Stomach (tissue), 9 donors: ENCODE results near the gene AGAP1. TPM values are rescaled to one million over a fixed set of nuclear protein-coding genes. Genes with fewer than 3 reads are reported as not detected.

Source experiments
- DNase-seq, 2 donors: peaks; one replicate each; pipeline versions ENCODE4 v3.0.0 to v3.0.0-alpha.2; 2013 to 2019
- H3K27ac ChIP-seq, 5 donors: fragments of 200-600 bp in 4 of 5; sonication (generic) in 4 of 5; one replicate each; pipeline ENCODE4 v1.5.1; 2013 to 2019; ENCODE audit warnings: mild to moderate bottlenecking in 1 of 5, moderate library complexity in 1 of 5
- H3K27me3 ChIP-seq, 3 donors: fragments of 200-600 bp; sonication (generic); one replicate each; pipeline ENCODE4 v1.5.1; 2017 to 2019; ENCODE audit warnings: mixed run types in 1 of 3
- H3K36me3 ChIP-seq, 4 donors: fragments of 200-600 bp; sonication (generic); 1 replicate in 3 of 4; 2 replicates in 1 of 4; pipeline ENCODE4 v1.5.1; 2016 to 2019
- H3K4me1 ChIP-seq, 4 donors: fragments of 200-600 bp; sonication (generic); one replicate each; pipeline ENCODE4 v1.5.1; 2016 to 2019
- H3K4me3 ChIP-seq, 4 donors: fragments of 200-600 bp; sonication (generic) in 3 of 4; one replicate each; pipeline ENCODE4 v1.5.1; 2016 to 2019; ENCODE audit warnings: mild to moderate bottlenecking in 1 of 4
- H3K9me3 ChIP-seq, 4 donors: fragments of 200-600 bp; sonication (generic); one replicate each; pipeline ENCODE4 v1.5.1; 2016 to 2019
- EP300 ChIP-seq: sonication (generic); formaldehyde crosslinking; IDR thresholded peaks from one replicate; pipeline ENCODE4 v1.6.1; 2017; ENCODE audit warnings: antibody characterized with exemption
- POLR2A ChIP-seq, 4 donors: fragments of 450-650 bp; IDR thresholded peaks; one replicate each; pipeline ENCODE4 v1.6.1; 2016; ENCODE audit warnings: antibody characterized with exemption in 4 of 4, control low read depth in 2 of 4, mild to moderate bottlenecking in 1 of 4, moderate library complexity in 1 of 4
- POLR2AphosphoS5 ChIP-seq, 3 donors: sonication (generic); formaldehyde crosslinking; IDR thresholded peaks; one replicate each; pipeline ENCODE4 v1.6.1; 2016; ENCODE audit warnings: antibody characterized with exemption in 3 of 3
- WGBS, 5 donors: extraction: QIAGEN DNeasy Blood & Tissue Kit in 3 of 5; methylation state at CpG; one replicate each; pipeline versions ENCODE4 v1.1.5 to v1.1.7; 2013 to 2018; 5-methylcytosine and 5-hydroxymethylcytosine counted together
- intact Hi-C: fragments of 100-400 bp; cut with DNase I; formaldehyde crosslinking; loops from one replicate; pipeline ENCODE4 v1.15.1; 2023; ENCODE audit warnings: low total_unique reads
- polyA plus RNA-seq, 3 donors: library from polyadenylated mRNA; stranded (reverse); fragments of 200-250 nt; gene quantifications; one replicate each; pipeline ENCODE4 v1.2.3, GENCODE V29; 2013
- total RNA-seq, 5 donors: library from RNA; depleted of rRNA; stranded (reverse); fragments of >200 nt; gene quantifications; one replicate each; pipeline versions ENCODE4 v1.1.0 to v1.2.3, GENCODE V29; 2014 to 2016
- TF ChIP-seq, protein P1 (sequence below), 7 experiments: fragments of 450-650 bp in 4 of 7; fragments of 200-600 bp in 3 of 7; sonication (generic) in 3 of 7; IDR thresholded peaks; one replicate each; pipeline ENCODE4 v1.5.1; 2016 to 2019; ENCODE audit warnings: antibody characterized with exemption in 7 of 7, control low read depth in 2 of 7, mild to moderate bottlenecking in 1 of 7
- donor health status: healthy with polysubstance abuse.
- donor health status: Bipolar disorder and iron deficiency.
- donor health status: healthy.

The AGAP1 gene
- total and polyA plus RNA-seq, 8 donors: 4.2 to 139 (median 35.0) TPM

DNA sequence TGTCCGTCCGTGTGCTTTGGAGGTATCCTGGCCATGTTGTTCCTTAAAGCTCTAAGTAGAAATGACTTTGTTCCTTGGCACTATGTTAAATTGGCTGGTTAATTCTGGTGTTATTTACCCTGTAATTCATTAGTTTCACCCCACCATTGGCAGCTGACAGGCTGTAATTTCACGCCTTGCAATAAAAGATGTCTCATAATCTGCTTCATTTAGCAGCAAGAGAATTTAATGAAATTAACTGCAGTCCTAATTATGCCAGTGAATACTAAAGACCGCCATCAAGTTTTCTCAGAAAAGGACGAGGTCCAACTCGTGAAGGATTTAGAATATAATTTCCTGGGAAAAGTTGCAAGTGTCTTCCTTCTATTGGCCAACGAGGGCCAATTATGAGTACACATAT is 355.1 kb downstream of the AGAP1 start:
- intact Hi-C loops: no loop called here
- no peak overlapping the region for H3K4me3 ChIP-seq
- H3K4me1 ChIP-seq: no peaks in the 10 kb centered on the region
- peaks cover 0 to 5% (median 1%) of the 10 kb centered on the region in 4 donors for H3K36me3 ChIP-seq
- WGBS, 5 donors: 90 to 95% (median 93%) methylated on average over 7 of the region's 7 CpGs
- DNase-seq: no peak
- H3K27me3 ChIP-seq: no peaks in the 10 kb centered on the region
- no peak for TF ChIP-seq EP300
- TF ChIP-seq, protein P1, sequence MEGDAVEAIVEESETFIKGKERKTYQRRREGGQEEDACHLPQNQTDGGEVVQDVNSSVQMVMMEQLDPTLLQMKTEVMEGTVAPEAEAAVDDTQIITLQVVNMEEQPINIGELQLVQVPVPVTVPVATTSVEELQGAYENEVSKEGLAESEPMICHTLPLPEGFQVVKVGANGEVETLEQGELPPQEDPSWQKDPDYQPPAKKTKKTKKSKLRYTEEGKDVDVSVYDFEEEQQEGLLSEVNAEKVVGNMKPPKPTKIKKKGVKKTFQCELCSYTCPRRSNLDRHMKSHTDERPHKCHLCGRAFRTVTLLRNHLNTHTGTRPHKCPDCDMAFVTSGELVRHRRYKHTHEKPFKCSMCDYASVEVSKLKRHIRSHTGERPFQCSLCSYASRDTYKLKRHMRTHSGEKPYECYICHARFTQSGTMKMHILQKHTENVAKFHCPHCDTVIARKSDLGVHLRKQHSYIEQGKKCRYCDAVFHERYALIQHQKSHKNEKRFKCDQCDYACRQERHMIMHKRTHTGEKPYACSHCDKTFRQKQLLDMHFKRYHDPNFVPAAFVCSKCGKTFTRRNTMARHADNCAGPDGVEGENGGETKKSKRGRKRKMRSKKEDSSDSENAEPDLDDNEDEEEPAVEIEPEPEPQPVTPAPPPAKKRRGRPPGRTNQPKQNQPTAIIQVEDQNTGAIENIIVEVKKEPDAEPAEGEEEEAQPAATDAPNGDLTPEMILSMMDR (IDR thresholded peaks at IDR 0.05): no peak
- no peak for TF ChIP-seq POLR2AphosphoS5 (IDR thresholded peaks at IDR 0.05)
- no peak for TF ChIP-seq POLR2A (IDR thresholded peaks at IDR 0.05)
- no peaks in the 10 kb centered on the region for H3K9me3 ChIP-seq
- H3K27ac ChIP-seq: no peak overlapping the region

- H3K9me3 ChIP-seq: no peaks in the 10 kb centered on the region
- intact Hi-C loops: no loop called here
- H3K27me3 ChIP-seq: no peaks in the 10 kb centered on the region
- H3K4me3 ChIP-seq: no peak overlapping the region
- peaks cover 0 to 5% (median 1%) of the 10 kb centered on the region in 4 donors for H3K36me3 ChIP-seq
- no peak for TF ChIP-seq POLR2A (IDR thresholded peaks at IDR 0.05)
- TF ChIP-seq EP300: no peak
- TF ChIP-seq, protein P1 (IDR thresholded peaks at IDR 0.05): no peak
- no peak for TF ChIP-seq POLR2AphosphoS5 (IDR thresholded peaks at IDR 0.05)
- no peak for DNase-seq
- no peak overlapping the region for H3K27ac ChIP-seq
- no peaks in the 10 kb centered on the region for H3K4me1 ChIP-seq
- 89 to 97% (median 94%) methylated on average over 9 to 10 of the region's 10 CpGs for WGBS, 5 donors
These were observed 355.6 kb downstream of the AGAP1 start for GRCh38 chr2:235849489-235849888.

- Histone ChIP-seq H3K36me3 (peaks cover 0 to 5% (median 1%) of the 10 kb centered on the region in 4 donors), H3K4me1 (no peaks in the 10 kb centered on the region), H3K4me3 (no peak overlapping the region), H3K27me3 (no peaks in the 10 kb centered on the region), H3K9me3 (no peaks in the 10 kb centered on the region), H3K27ac (no peak overlapping the region)
- no peak for DNase-seq
- intact Hi-C loops: no loop called here
- 74 to 88% (median 88%) methylated on average over 5 of the region's 5 CpGs for WGBS, 5 donors
- TF ChIP-seq POLR2AphosphoS5 (IDR thresholded peaks at IDR 0.05) (no peak), EP300 (no peak), POLR2A (IDR thresholded peaks at IDR 0.05) (no peak)
- TF ChIP-seq, protein P1 (IDR thresholded peaks at IDR 0.05): no peak
These were observed 356.4 kb downstream of the AGAP1 start for GRCh38 chr2:235850289-235850688.

DNA sequence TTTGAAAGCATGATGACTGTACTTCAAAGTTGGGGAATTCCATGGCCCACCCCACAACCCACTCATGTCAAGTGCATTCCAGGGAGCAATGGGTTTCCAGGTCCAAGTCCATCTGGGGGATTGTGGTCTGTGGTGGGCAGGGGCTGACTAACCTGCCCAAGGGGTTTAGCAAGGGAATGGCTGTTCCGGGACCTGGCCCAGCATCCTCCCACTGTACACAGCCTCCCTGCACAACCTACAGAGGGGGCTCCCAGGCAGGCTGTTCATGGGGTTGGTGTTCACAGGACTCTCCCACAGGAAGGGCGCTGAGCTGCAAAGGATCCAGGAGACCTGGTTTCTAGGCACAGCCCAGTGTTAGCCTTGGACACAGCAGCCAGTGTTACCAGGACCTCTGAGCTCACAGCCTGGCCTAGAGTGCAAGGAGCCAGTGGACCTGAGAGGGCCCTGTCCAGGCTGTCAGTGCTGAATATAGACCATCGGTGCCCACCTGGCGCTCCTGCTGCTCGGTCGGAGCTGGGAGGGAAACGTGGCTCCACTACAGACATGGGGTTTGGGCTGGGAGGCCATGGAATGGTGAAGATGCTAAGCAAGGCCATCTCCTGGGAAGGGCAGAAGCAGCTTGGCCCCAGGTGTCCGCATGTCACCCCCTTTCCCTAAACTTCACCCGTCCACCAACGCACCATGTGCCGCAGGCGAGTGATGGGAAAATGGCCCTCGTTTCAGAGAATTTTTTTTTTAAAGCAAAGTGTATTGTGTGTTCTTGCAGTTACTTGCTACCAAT is 357.1 kb downstream of the AGAP1 start:
- TF ChIP-seq EP300 (no peak), POLR2A (IDR thresholded peaks at IDR 0.05) (no peak), POLR2AphosphoS5 (IDR thresholded peaks at IDR 0.05) (no peak)
- TF ChIP-seq, protein P1 (IDR thresholded peaks at IDR 0.05): no peak
- Histone ChIP-seq H3K27ac (no peak overlapping the region), H3K27me3 (no peaks in the 10 kb centered on the region), H3K4me3 (no peak overlapping the region), H3K36me3 (peaks cover 0 to 5% (median 1%) of the 10 kb centered on the region in 4 donors), H3K9me3 (no peaks in the 10 kb centered on the region), H3K4me1 (no peaks in the 10 kb centered on the region)
- DNase-seq: no peak
- intact Hi-C loops: no loop called here
- WGBS, 5 donors: 91 to 96% (median 94%) methylated on average over 12 to 13 of the region's 13 CpGs
